Fibroblast of lung (primary cell): ENCODE results near the gene NAV3.

Experiments used
- CTCF ChIP-seq, 2 donors: IDR thresholded peaks in 1 of 2; conservative IDR thresholded peaks in 1 of 2; 1 replicate in 1 of 2; 2 replicates in 1 of 2; pipeline ENCODE4 v1.5.1; 2011 to 2012; ENCODE audit warnings: low read length in 2 of 2, control low read depth in 1 of 2, inconsistent platforms in 1 of 2, low read depth in 1 of 2, mild to moderate bottlenecking in 1 of 2
- EZH2 ChIP-seq: IDR thresholded peaks from 2 replicates; pipeline ENCODE4 v1.5.1; 2012; ENCODE audit warnings: low read length, control low read depth, mild to moderate bottlenecking; ENCODE audit errors: missing control alignments

GRCh38 chr12:78146365-78146772 lies 315.7 kb downstream of the NAV3 start:
- TF ChIP-seq CTCF (conservative IDR thresholded peaks at IDR 0.05 in 1 of 2, IDR thresholded peaks at IDR 0.05 in 1 of 2; ENCODE audit: low read depth in 1 of 2, low read length in 2 of 2) (peak; percentile 64 to 70), EZH2 (no peak)
